ENCODE measurements around the gene NAXD.
"Not testable (repeated sequence)": the region's sequence is repeated elsewhere in the genome, so short reads cannot be mapped to it uniquely, and the experiment has no call there.

NAXD gene

GRCh38 chr13:110629735-110630134 lies 14.4 kb downstream of the NAXD start:
- DNase-seq, result no peak

GRCh38 chr13:110630566-110631119 lies 15.3 kb downstream of the NAXD start:
- DNase-seq, result no peak

GRCh38 chr13:110632255-110632654 lies 16.9 kb downstream of the NAXD start:
- not testable (repeated sequence) for DNase-seq

- no peak for DNase-seq
Measured at GRCh38 chr13:110633776-110634175, 18.4 kb downstream of the NAXD start.

GRCh38 chr13:110634558-110634957 lies 19.2 kb downstream of the NAXD start:
- no peak for DNase-seq

GRCh38 chr13:110635405-110636002 lies 20.2 kb downstream of the NAXD start:
- no peak for DNase-seq

- DNase-seq, result no peak
Measured at GRCh38 chr13:110636053-110636475, 20.7 kb downstream of the NAXD start.

GRCh38 chr13:110636701-110637201 lies 21.4 kb downstream of the NAXD start:
- no peak for DNase-seq

GRCh38 chr13:110637275-110637674 lies 21.9 kb downstream of the NAXD start:
- no peak for DNase-seq

- DNase-seq, result no peak
Measured at GRCh38 chr13:110637747-110638146, 22.4 kb downstream of the NAXD start.

- DNase-seq, result no peak
Measured at GRCh38 chr13:110638257-110638656, 22.9 kb downstream of the NAXD start.

GRCh38 chr13:110638814-110639806 lies 23.8 kb downstream of the NAXD start:
- DNase-seq, result no peak

- DNase-seq, result no peak
Measured at GRCh38 chr13:110639935-110640334, 24.6 kb downstream of the NAXD start.

GRCh38 chr13:110640591-110641029 lies 25.3 kb downstream of the NAXD start:
- no peak for DNase-seq

- no peak for DNase-seq
Measured at GRCh38 chr13:110641055-110642015, 26.0 kb downstream of the NAXD start.

- no peak for DNase-seq
Measured at GRCh38 chr13:110642291-110642981, 27.1 kb downstream of the NAXD start.

- DNase-seq, result no peak
Measured at GRCh38 chr13:110643324-110643723, 28.0 kb downstream of the NAXD start.

- no peak for DNase-seq
Measured at GRCh38 chr13:110643768-110644421, 28.6 kb downstream of the NAXD start.

- DNase-seq, result peak; percentile 32 to 59
Measured at GRCh38 chr13:110644892-110645521, 29.7 kb downstream of the NAXD start.

- no peak for DNase-seq
Measured at GRCh38 chr13:110645750-110646149, 30.4 kb downstream of the NAXD start.

Measured in hippocampal formation (tissue), 2 donors.